ENCODE measurements around the gene ACOT11. TPM values are rescaled to one million over a fixed set of nuclear protein-coding genes. Genes with fewer than 3 reads are reported as not detected.
"Not testable (repeated sequence)": the region's sequence is repeated elsewhere in the genome, so short reads cannot be mapped to it uniquely, and the experiment has no call there.

Gene ACOT11
- total and polyA plus RNA-seq, 3 experiments from 2014 or later = 0.09 to 0.58 (median 0.37) TPM

- peaks cover 30 to 46% of the 10 kb centered on the region in 2 donors for H3K27me3 Mint-ChIP-seq
- H3K9me3 ChIP-seq (ENCODE audit: low read length); H3K27ac Mint-ChIP-seq; H3K36me3 Mint-ChIP-seq; H3K27ac ChIP-seq (ENCODE audit: low read depth, low read length); POLR2A ChIA-PET; H3K27me3 ChIP-seq (ENCODE audit: insufficient read depth, low read length, poor library complexity, severe bottlenecking); H3K4me1 Mint-ChIP-seq; H3K36me3 ChIP-seq (ENCODE audit: insufficient read depth, low read length); CTCF ChIA-PET; H3K9me3 Mint-ChIP-seq; H3K4me3 ChIP-seq (ENCODE audit: low read length); H3K4me3 Mint-ChIP-seq; H3K4me1 ChIP-seq (ENCODE audit: insufficient read depth, low read length): not testable (repeated sequence)
- DNase-seq = peak in 1 of 5 donors; percentile 11
Observed at GRCh38 chr1:54636461-54637446, 88.7 kb downstream of the ACOT11 start.

GRCh38 chr1:54640361-54640760 is 92.3 kb downstream of the ACOT11 start:
- Histone ChIP-seq H3K27ac (ENCODE audit: low read depth, low read length) (no peak overlapping the region), H3K9me3 (ENCODE audit: low read length) (no peaks in the 10 kb centered on the region), H3K4me1 (ENCODE audit: insufficient read depth, low read length) (no peaks in the 10 kb centered on the region), H3K36me3 (ENCODE audit: insufficient read depth, low read length) (no peaks in the 10 kb centered on the region), H3K4me3 (ENCODE audit: low read length) (no peak overlapping the region), H3K27me3 (ENCODE audit: insufficient read depth, low read length, poor library complexity, severe bottlenecking) (no peaks in the 10 kb centered on the region)
- POLR2A ChIA-PET = no interaction called here
- CTCF ChIA-PET = no interaction called here
- peak in 1 of 5 donors; percentile 3 for DNase-seq
- H3K9me3 Mint-ChIP-seq = peaks cover 5 to 14% (median 9%) of the 10 kb centered on the region in 5 donors
- H3K4me3 Mint-ChIP-seq = no peak overlapping the region
- H3K27me3 Mint-ChIP-seq = peaks cover 27 to 28% of the 10 kb centered on the region in 2 donors
- H3K27ac Mint-ChIP-seq = peak overlapping the region in 1 of 8 donors; percentile 34
- H3K4me1 Mint-ChIP-seq = no peaks in the 10 kb centered on the region
- no peaks in the 10 kb centered on the region for H3K36me3 Mint-ChIP-seq

GRCh38 chr1:54640863-54641836 is 93.1 kb downstream of the ACOT11 start, which contains the start of gene MROH7:
Gene MROH7, plus strand, starts transcription at chr1:54641786. Its CDS starts 11,141 bp downstream, at chr1:54652927.
- Histone ChIP-seq H3K9me3 (ENCODE audit: low read length) (no peaks in the 10 kb centered on the region), H3K27me3 (ENCODE audit: insufficient read depth, low read length, poor library complexity, severe bottlenecking) (no peaks in the 10 kb centered on the region), H3K4me1 (ENCODE audit: insufficient read depth, low read length) (no peaks in the 10 kb centered on the region), H3K36me3 (ENCODE audit: insufficient read depth, low read length) (no peaks in the 10 kb centered on the region), H3K27ac (ENCODE audit: low read depth, low read length) (no peak within 1 kb of the TSS), H3K4me3 (ENCODE audit: low read length) (no peak within 1 kb of the TSS)
- Mint-ChIP-seq H3K27me3 (peaks cover 21 to 22% of the 10 kb centered on the region in 2 donors), H3K9me3 (peaks cover 5 to 18% (median 9%) of the 10 kb centered on the region in 5 donors), H3K4me1 (no peaks in the 10 kb centered on the region), H3K36me3 (no peaks in the 10 kb centered on the region), H3K4me3 (no peak within 1 kb of the TSS), H3K27ac (no peak within 1 kb of the TSS)
- CTCF ChIA-PET = no interaction called here
- POLR2A ChIA-PET = no interaction called here
- no peak for DNase-seq

- H3K9me3 Mint-ChIP-seq = peaks cover 5 to 25% (median 9%) of the 10 kb centered on the region in 5 donors
- no peaks in the 10 kb centered on the region for H3K36me3 Mint-ChIP-seq
- Histone ChIP-seq H3K27ac (ENCODE audit: low read depth, low read length) (no peak overlapping the region), H3K36me3 (ENCODE audit: insufficient read depth, low read length) (no peaks in the 10 kb centered on the region), H3K4me1 (ENCODE audit: insufficient read depth, low read length) (no peaks in the 10 kb centered on the region), H3K4me3 (ENCODE audit: low read length) (no peak overlapping the region), H3K27me3 (ENCODE audit: insufficient read depth, low read length, poor library complexity, severe bottlenecking) (no peaks in the 10 kb centered on the region), H3K9me3 (ENCODE audit: low read length) (no peaks in the 10 kb centered on the region)
- no peak overlapping the region for H3K27ac Mint-ChIP-seq
- POLR2A ChIA-PET = no interaction called here
- H3K4me3 Mint-ChIP-seq = no peak overlapping the region
- DNase-seq = no peak
- H3K27me3 Mint-ChIP-seq = peaks cover 17 to 25% of the 10 kb centered on the region in 2 donors
- H3K4me1 Mint-ChIP-seq = no peaks in the 10 kb centered on the region
- CTCF ChIA-PET = no interaction called here
Observed at GRCh38 chr1:54643736-54644135, 95.7 kb downstream of the ACOT11 start.

- H3K4me1 Mint-ChIP-seq = no peaks in the 10 kb centered on the region
- H3K9me3 Mint-ChIP-seq = peaks cover 5 to 23% (median 9%) of the 10 kb centered on the region in 5 donors
- ChIA-PET CTCF (no interaction called here), POLR2A (no interaction called here)
- no peak overlapping the region for H3K27ac Mint-ChIP-seq
- H3K4me3 Mint-ChIP-seq = no peak overlapping the region
- no peak overlapping the region for H3K27ac ChIP-seq (ENCODE audit: low read depth, low read length)
- no peaks in the 10 kb centered on the region for H3K36me3 Mint-ChIP-seq
- no peaks in the 10 kb centered on the region for H3K27me3 ChIP-seq (ENCODE audit: insufficient read depth, low read length, poor library complexity, severe bottlenecking)
- no peaks in the 10 kb centered on the region for H3K9me3 ChIP-seq (ENCODE audit: low read length)
- H3K36me3 ChIP-seq (ENCODE audit: insufficient read depth, low read length) = no peaks in the 10 kb centered on the region
- H3K27me3 Mint-ChIP-seq = peaks cover 18 to 30% of the 10 kb centered on the region in 2 donors
- H3K4me1 ChIP-seq (ENCODE audit: insufficient read depth, low read length) = no peaks in the 10 kb centered on the region
- no peak for DNase-seq
- no peak overlapping the region for H3K4me3 ChIP-seq (ENCODE audit: low read length)
Observed at GRCh38 chr1:54645806-54646676, 98.0 kb downstream of the ACOT11 start.

GRCh38 chr1:54649130-54649898 is 101.3 kb downstream of the ACOT11 start:
- Mint-ChIP-seq H3K9me3 (peaks cover 0 to 14% (median 1%) of the 10 kb centered on the region in 5 donors), H3K27ac (no peak overlapping the region), H3K27me3 (peaks cover 19 to 32% of the 10 kb centered on the region in 2 donors), H3K36me3 (no peaks in the 10 kb centered on the region), H3K4me1 (no peaks in the 10 kb centered on the region), H3K4me3 (no peak overlapping the region)
- ChIA-PET CTCF (no interaction called here), POLR2A (no interaction called here)
- Histone ChIP-seq H3K9me3 (ENCODE audit: low read length) (no peaks in the 10 kb centered on the region), H3K27ac (ENCODE audit: low read depth, low read length) (no peak overlapping the region), H3K4me3 (ENCODE audit: low read length) (no peak overlapping the region), H3K36me3 (ENCODE audit: insufficient read depth, low read length) (no peaks in the 10 kb centered on the region), H3K27me3 (ENCODE audit: insufficient read depth, low read length, poor library complexity, severe bottlenecking) (no peaks in the 10 kb centered on the region), H3K4me1 (ENCODE audit: insufficient read depth, low read length) (no peaks in the 10 kb centered on the region)
- DNase-seq = no peak

- DNase-seq = no peak
- peaks cover 0 to 11% (median 0%) of the 10 kb centered on the region in 5 donors for H3K9me3 Mint-ChIP-seq
- no peaks in the 10 kb centered on the region for H3K36me3 ChIP-seq (ENCODE audit: insufficient read depth, low read length)
- H3K4me1 ChIP-seq (ENCODE audit: insufficient read depth, low read length) = no peaks in the 10 kb centered on the region
- no peaks in the 10 kb centered on the region for H3K4me1 Mint-ChIP-seq
- POLR2A ChIA-PET = no interaction called here
- H3K4me3 ChIP-seq (ENCODE audit: low read length) = no peak overlapping the region
- H3K27ac Mint-ChIP-seq = no peak overlapping the region
- H3K4me3 Mint-ChIP-seq = no peak overlapping the region
- no peaks in the 10 kb centered on the region for H3K9me3 ChIP-seq (ENCODE audit: low read length)
- H3K27me3 Mint-ChIP-seq = peaks cover 19 to 32% of the 10 kb centered on the region in 2 donors
- no peak overlapping the region for H3K27ac ChIP-seq (ENCODE audit: low read depth, low read length)
- H3K36me3 Mint-ChIP-seq = no peaks in the 10 kb centered on the region
- H3K27me3 ChIP-seq (ENCODE audit: insufficient read depth, low read length, poor library complexity, severe bottlenecking) = no peaks in the 10 kb centered on the region
- CTCF ChIA-PET = no interaction called here
Observed at GRCh38 chr1:54649921-54650320, 101.9 kb downstream of the ACOT11 start.
